K562 (cell line): ENCODE measurements around the gene ATPAF2. TPM values are rescaled to one million over a fixed set of nuclear protein-coding genes. Genes with fewer than 3 reads are reported as not detected.

ENCODE experiments used
- ATAC-seq: fragments of 200-7000 bp; cut with Tn5 transposase; 3 replicates; pipeline ENCODE4 v1.9.1; 2020; ENCODE audit warnings: moderate library complexity
- BruUV-seq: library from RNA; stranded (reverse); fragments of 400-500 nt; replicated peaks from 2 replicates; lab custom pipeline; 2021; lab: Mats Ljungman, UMichigan
- CTCF ChIA-PET: fragments of 300-600 bp; formaldehyde crosslinking; extraction: SDS; loops from one replicate; lab custom pipeline; 2021; ENCODE audit warnings: low intra/inter-chr PET ratio; lab: Yijun Ruan, JAX
- POLR2A ChIA-PET: fragments of 300-600, 350-650 bp; sonication (Branson Sonifier 250); formaldehyde crosslinking; extraction: SDS; loops from one replicate; lab custom pipeline; 2021; ENCODE audit warnings: antibody characterized with exemption, inconsistent platforms; lab: Yijun Ruan, JAX
- DNase-seq, 4 experiments: peaks; one replicate each; pipeline versions ENCODE4 v3.0.0 to v3.0.0-alpha.2; 2011 to 2018; ENCODE audit warnings: low spot score in 3 of 4, mixed read lengths in 3 of 4; ENCODE audit errors: extremely low read depth in 1 of 4
- FAIRE-seq: peaks from 2 replicates; lab custom pipeline; 2011; peaks lifted over from hg19 to GRCh38; lab: Jason Lieb, UNC
- H2AFZ ChIP-seq: 2 replicates; pipeline ENCODE4 v1.6.0; 2011; ENCODE audit warnings: low read depth, low read length, control low read depth, inconsistent platforms
- H3K27ac ChIP-seq: fragments of 200-600 bp; 3 replicates; pipeline ENCODE4 v1.8.0; 2011; ENCODE audit warnings: low read depth, mild to moderate bottlenecking, control low read depth, inconsistent platforms, low read length, moderate library complexity, mixed read lengths; ENCODE audit errors: extremely low read depth
- H3K27me3 ChIP-seq, 2 experiments: fragments of 300-600 bp in 1 of 2; 2 replicates in 1 of 2; 3 replicates in 1 of 2; pipeline versions ENCODE4 v1.6.0 to v1.8.0; 2011; ENCODE audit warnings: inconsistent platforms in 2 of 2, low read length in 2 of 2, mild to moderate bottlenecking in 1 of 2, mixed read lengths in 1 of 2, moderate library complexity in 1 of 2; ENCODE audit not compliant: control insufficient read depth in 2 of 2, insufficient read depth in 2 of 2
- H3K36me3 ChIP-seq: fragments of 300-600 bp; 3 replicates; pipeline ENCODE4 v1.8.0; 2011; ENCODE audit warnings: mild to moderate bottlenecking, low read length, inconsistent platforms; ENCODE audit not compliant: control insufficient read depth, insufficient read depth
- H3K4me1 ChIP-seq, 2 experiments: fragments of 200-600 bp in 1 of 2; replicated peaks in 1 of 2; 2 replicates in 1 of 2; 3 replicates in 1 of 2; pipeline versions ENCODE4 v1.5.1 to v1.8.0; 2011; ENCODE audit warnings: inconsistent platforms in 2 of 2, low read length in 2 of 2, mild to moderate bottlenecking in 1 of 2, mixed read lengths in 1 of 2, moderate library complexity in 1 of 2; ENCODE audit not compliant: control insufficient read depth in 2 of 2, insufficient read depth in 2 of 2
- H3K4me2 ChIP-seq: 2 replicates; pipeline ENCODE4 v1.6.1; 2011; ENCODE audit warnings: low read length, control low read depth, inconsistent platforms, mixed read lengths; ENCODE audit not compliant: insufficient read depth
- H3K4me3 ChIP-seq: fragments of 200-600 bp; sonication (generic), shearing (Covaris generic); 2 replicates; pipeline ENCODE4 v1.5.1; 2016; ENCODE audit warnings: control low read depth, inconsistent platforms
- H3K79me2 ChIP-seq: fragments of 200-600 bp; 3 replicates; pipeline ENCODE4 v1.8.0; 2011; ENCODE audit warnings: low read length, inconsistent platforms; ENCODE audit not compliant: control insufficient read depth, insufficient read depth
- H3K9ac ChIP-seq, 2 experiments: 2 replicates each; pipeline versions ENCODE4 v1.6.0 to v1.6.1; 2011; ENCODE audit warnings: low read depth in 2 of 2, low read length in 2 of 2, control low read depth in 1 of 2, inconsistent platforms in 1 of 2, mild to moderate bottlenecking in 1 of 2, mixed read lengths in 1 of 2; ENCODE audit not compliant: insufficient read depth in 1 of 2
- H3K9me1 ChIP-seq: one replicate; pipeline ENCODE4 v1.6.0; 2011; ENCODE audit warnings: inconsistent platforms, mild to moderate bottlenecking, low read length, moderate library complexity; ENCODE audit not compliant: control insufficient read depth, insufficient read depth
- H3K9me3 ChIP-seq: replicated peaks from 2 replicates; pipeline ENCODE4 v1.5.1; 2011; ENCODE audit warnings: low read depth, low read length, inconsistent platforms; ENCODE audit not compliant: control insufficient read depth, insufficient read depth
- H4K20me1 ChIP-seq: replicated peaks from 2 replicates; pipeline ENCODE4 v1.6.1; 2011; ENCODE audit warnings: low read length, inconsistent platforms, mixed read lengths; ENCODE audit not compliant: control insufficient read depth, insufficient read depth
- ATF6 ChIP-seq: sonication (generic); formaldehyde crosslinking; IDR thresholded peaks from 2 replicates; pipeline ENCODE4 v1.4.0; 2020; ENCODE audit warnings: mild to moderate bottlenecking, missing genetic modification reagents
- CTCF ChIP-seq, 3 experiments: IDR thresholded peaks in 2 of 3; conservative IDR thresholded peaks in 1 of 3; 2 replicates each; pipeline ENCODE4 v1.5.1; 2011 to 2012; ENCODE audit warnings: low read length in 3 of 3, mild to moderate bottlenecking in 3 of 3, control low read depth in 2 of 3, improper control_type of control experiment in 1 of 3, inconsistent platforms in 1 of 3, low read depth in 1 of 3, mixed read lengths in 1 of 3, moderate library complexity in 1 of 3; ENCODE audit not compliant: insufficient read depth in 2 of 3
- ZNF449 ChIP-seq: fragments of 250-450 bp; sonication (Bioruptor Pico); IDR thresholded peaks from 2 replicates; pipeline ENCODE4 v1.8.0; 2022; ENCODE audit warnings: moderate library complexity, mild to moderate bottlenecking, inconsistent platforms
- WGBS: fragments of 100-300 bp; shearing (Covaris generic); methylation state at CpG from one replicate; pipeline ENCODE4 v1.1.6; 2016; ENCODE audit warnings: low coverage, mixed read lengths; ENCODE audit not compliant: insufficient coverage; ENCODE audit errors: missing lambda C conversion rate; 5-methylcytosine and 5-hydroxymethylcytosine counted together
- in situ Hi-C: fragments of 300-500 bp; cut with MboI; formaldehyde crosslinking; loops from 4 replicates; pipeline ENCODE4 v1.15.0; 2018; ENCODE audit warnings: inconsistent platforms, mixed read lengths
- intact Hi-C: fragments of 100-400 bp; cut with micrococcal nuclease; formaldehyde crosslinking; loops from 2 replicates; pipeline ENCODE4 v1.14.2; 2022
- polyA plus RNA-seq, 8 experiments: library from polyadenylated mRNA; depleted of rRNA in 4 of 8; stranded (reverse) in 5 of 8; unstranded in 3 of 8; fragments of >200 nt; fragmentation: Nextera tagmentation in 2 of 8; fragmentation: Illumina TruSeq in 1 of 8; extraction: Ambion mirVana in 2 of 8; extraction: Trizol in 1 of 8; gene quantifications; 2 replicates each; pipeline versions ENCODE4 v1.2.1 to v1.2.3, GENCODE V29; 2011 to 2014; ENCODE audit warnings: inconsistent platforms in 1 of 8, missing spikeins in 1 of 8
- total RNA-seq, 7 experiments: library from RNA; depleted of rRNA in 6 of 7; stranded (reverse); fragments of >200 nt in 6 of 7; fragmentation: Illumina TruSeq in 2 of 7; extraction: Trizol in 2 of 7; gene quantifications; 2 replicates each; pipeline versions ENCODE4 v1.2.1 to v1.2.3, GENCODE V29; 2011 to 2021; ENCODE audit warnings: low replicate concordance in 1 of 7

Gene ATPAF2
- total and polyA plus RNA-seq, 9 of the 15 experiments (the other 6 are each of a cell fraction or from before 2014, with no cell fraction given), result 2.1 to 19.2 (median 11.3) TPM

GRCh38 chr17:18065546-18065945, 26.6 kb upstream of the ATPAF2 start:
- TF ChIP-seq ATF6 (CRISPR knock-in tag) (no peak), ZNF449 (CRISPR knock-in tag) (no peak), CTCF (IDR thresholded peaks at IDR 0.05 in 2 of 3, conservative IDR thresholded peaks at IDR 0.05 in 1 of 3; ENCODE audit: insufficient read depth in 2 of 3, low read depth in 1 of 3, low read length in 3 of 3) (no peak)
- Histone ChIP-seq H2AFZ (no peak overlapping the region), H3K27me3 (no peaks in the 10 kb centered on the region), H3K9me3 (no peaks in the 10 kb centered on the region), H3K79me2 (no peaks in the 10 kb centered on the region), H3K4me3 (no peak overlapping the region), H3K36me3 (peaks cover 27% of the 10 kb centered on the region; the same call in 2 of the 3 replicates), H4K20me1 (no peaks in the 10 kb centered on the region), H3K9ac (peak overlapping the region in 1 of 2 experiments; percentile 52; a peak in 1 of 4 replicates), H3K4me1 (peaks cover 0 to 10% of the 10 kb centered on the region in 2 experiments; a peak in 3 of 5 replicates), H3K9me1 (no peaks in the 10 kb centered on the region), H3K4me2 (no peak overlapping the region), H3K27ac (no peak overlapping the region)
- in situ Hi-C loops, result no loop called here
- CTCF ChIA-PET, result no interaction called here
- WGBS, result 77% methylated on average over 6 of the region's 11 CpGs
- intact Hi-C loops, result no loop called here
- POLR2A ChIA-PET, result interaction anchor here (0.6 to 1.0 kb wide), 2 partner anchors 23 to 25 kb away, joined by 3 to 4 read pairs; partner anchors contain the start of gene DRG2
- DNase-seq, result no peak
- BruUV-seq, result no TSS peak
- no peak for FAIRE-seq
- no peak for ATAC-seq
